Spleen (tissue), 7 donors: ENCODE results near the gene NRXN3.

ENCODE experiments used
- POLR2AphosphoS5 ChIP-seq, 3 donors: sonication (generic); formaldehyde crosslinking; IDR thresholded peaks; one replicate each; pipeline ENCODE4 v1.5.1; 2017; ENCODE audit warnings: antibody characterized with exemption in 3 of 3
- TF ChIP-seq, protein P1 (sequence below), 11 experiments: fragments of 200-600 bp in 7 of 11; fragments of 450-650 bp in 4 of 11; sonication (generic) in 4 of 11; IDR thresholded peaks in 8 of 11; conservative IDR thresholded peaks in 3 of 11; 1 replicate in 7 of 11; 2 replicates in 4 of 11; pipeline versions ENCODE4 v1.4.0 to v1.8.0; 2016 to 2021; ENCODE audit warnings: antibody characterized with exemption in 11 of 11, inconsistent platforms in 4 of 11, mild to moderate bottlenecking in 1 of 11
- donor health status: DM: no; HTN: no; CAD: no; lungs with moderate emphysema.
- donor health status: DM: no; HTN: no; CAD: no.
- donor health status: DM: no; HTN: no; CAD: no.

DNA sequence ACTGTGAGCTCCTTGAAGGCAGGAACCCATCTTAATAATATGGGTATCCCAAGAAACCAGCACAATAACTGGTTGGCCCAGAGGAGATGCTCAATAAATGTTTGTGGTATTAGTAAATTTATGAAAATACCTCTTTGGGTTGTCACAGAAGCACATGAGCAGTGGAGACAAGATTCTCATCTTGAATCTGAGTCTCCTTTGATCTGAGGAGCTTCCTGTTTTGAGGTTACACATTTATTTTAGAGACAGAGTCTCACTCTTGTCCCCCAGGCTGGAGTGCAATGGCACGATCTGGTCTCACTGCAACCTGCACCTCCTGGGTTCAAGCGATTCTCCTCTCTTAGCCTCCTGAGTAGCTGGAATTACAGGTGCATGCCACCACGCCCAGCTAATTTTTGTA is 247.4 kb downstream of the NRXN3 start:
- TF ChIP-seq POLR2AphosphoS5 (IDR thresholded peaks at IDR 0.05): no peak
- TF ChIP-seq, protein P1, sequence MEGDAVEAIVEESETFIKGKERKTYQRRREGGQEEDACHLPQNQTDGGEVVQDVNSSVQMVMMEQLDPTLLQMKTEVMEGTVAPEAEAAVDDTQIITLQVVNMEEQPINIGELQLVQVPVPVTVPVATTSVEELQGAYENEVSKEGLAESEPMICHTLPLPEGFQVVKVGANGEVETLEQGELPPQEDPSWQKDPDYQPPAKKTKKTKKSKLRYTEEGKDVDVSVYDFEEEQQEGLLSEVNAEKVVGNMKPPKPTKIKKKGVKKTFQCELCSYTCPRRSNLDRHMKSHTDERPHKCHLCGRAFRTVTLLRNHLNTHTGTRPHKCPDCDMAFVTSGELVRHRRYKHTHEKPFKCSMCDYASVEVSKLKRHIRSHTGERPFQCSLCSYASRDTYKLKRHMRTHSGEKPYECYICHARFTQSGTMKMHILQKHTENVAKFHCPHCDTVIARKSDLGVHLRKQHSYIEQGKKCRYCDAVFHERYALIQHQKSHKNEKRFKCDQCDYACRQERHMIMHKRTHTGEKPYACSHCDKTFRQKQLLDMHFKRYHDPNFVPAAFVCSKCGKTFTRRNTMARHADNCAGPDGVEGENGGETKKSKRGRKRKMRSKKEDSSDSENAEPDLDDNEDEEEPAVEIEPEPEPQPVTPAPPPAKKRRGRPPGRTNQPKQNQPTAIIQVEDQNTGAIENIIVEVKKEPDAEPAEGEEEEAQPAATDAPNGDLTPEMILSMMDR (IDR thresholded peaks at IDR 0.05 in 8 of 11, conservative IDR thresholded peaks at IDR 0.05 in 3 of 11): no peak
